Neural cell (in vitro differentiated cells): ENCODE measurements around the gene TNIP2. TPM values are rescaled to one million over a fixed set of nuclear protein-coding genes. Genes with fewer than 3 reads are reported as not detected.
"Not testable (repeated sequence)": the region's sequence is repeated elsewhere in the genome, so short reads cannot be mapped to it uniquely, and the experiment has no call there.

ENCODE experiments used
- H2AFZ ChIP-seq: fragments of 200-600, 300-800 bp; sonication (generic), shearing (Covaris generic); 2 replicates; pipeline ENCODE4 v1.6.0; 2014; ENCODE audit warnings: low read depth, mild to moderate bottlenecking, antibody characterized with exemption, low read length, moderate library complexity
- H3F3A ChIP-seq: fragments of 200-600 bp; shearing (Covaris generic); 2 replicates; pipeline ENCODE4 v1.6.1; 2016; ENCODE audit warnings: mild to moderate bottlenecking, moderate library complexity, mixed read lengths, antibody characterized with exemption, low read length; ENCODE audit not compliant: insufficient read depth, poor library complexity, severe bottlenecking
- H3K27ac ChIP-seq: fragments of 200-600, 300-800 bp; sonication (generic), shearing (Covaris generic); 2 replicates; pipeline ENCODE4 v1.5.1; 2014; ENCODE audit warnings: mild to moderate bottlenecking, low read length, moderate library complexity
- H3K27me3 ChIP-seq: fragments of 300-800, 200-600 bp; sonication (generic), shearing (Covaris generic); 2 replicates; pipeline ENCODE4 v1.6.0; 2014; ENCODE audit warnings: mild to moderate bottlenecking, low read depth, low read length, moderate library complexity; ENCODE audit not compliant: insufficient read depth
- H3K36me3 ChIP-seq: fragments of 300-800, 200-600 bp; sonication (generic), shearing (Covaris generic); 2 replicates; pipeline ENCODE4 v1.5.1; 2014; ENCODE audit warnings: mild to moderate bottlenecking, antibody characterized with exemption, low read length, moderate library complexity; ENCODE audit not compliant: insufficient read depth
- H3K4me2 ChIP-seq: fragments of 300-800, 200-600 bp; sonication (generic), shearing (Covaris generic); 2 replicates; pipeline ENCODE4 v1.6.0; 2014; ENCODE audit warnings: mild to moderate bottlenecking, low read length
- H3K4me3 ChIP-seq: fragments of 300-800, 200-600 bp; sonication (generic), shearing (Covaris generic); 2 replicates; pipeline ENCODE4 v1.5.1; 2014; ENCODE audit warnings: mild to moderate bottlenecking, low read length, moderate library complexity
- H3K79me2 ChIP-seq: fragments of 200-600 bp; shearing (Covaris generic); replicated peaks from 2 replicates; pipeline ENCODE4 v1.6.0; 2014; ENCODE audit warnings: mild to moderate bottlenecking, low read length, moderate library complexity; ENCODE audit not compliant: insufficient read depth
- H3K9ac ChIP-seq: fragments of 300-800, 200-600 bp; sonication (generic), shearing (Covaris generic); 2 replicates; pipeline ENCODE4 v1.6.1; 2016; ENCODE audit warnings: mild to moderate bottlenecking, low read length, mixed read lengths
- H3K9me2 ChIP-seq: fragments of 200-600 bp; shearing (Covaris generic); 2 replicates; pipeline ENCODE4 v1.6.1; 2016; ENCODE audit warnings: mild to moderate bottlenecking, low read length, mixed read lengths; ENCODE audit not compliant: insufficient read depth
- H3K9me3 ChIP-seq: fragments of 200-600, 300-800 bp; sonication (generic), shearing (Covaris generic); 2 replicates; pipeline ENCODE4 v1.6.1; 2016; ENCODE audit warnings: mild to moderate bottlenecking, mixed run types, low read length, moderate library complexity, mixed read lengths
- H4K20me1 ChIP-seq: fragments of 200-600 bp; shearing (Covaris generic); 2 replicates; pipeline ENCODE4 v1.6.1; 2016; ENCODE audit warnings: mild to moderate bottlenecking, mixed run types; ENCODE audit not compliant: insufficient read depth
- EP300 ChIP-seq: fragments of 450-650 bp; conservative IDR thresholded peaks from 2 replicates; pipeline ENCODE4 v1.6.1; 2014; ENCODE audit warnings: antibody characterized with exemption, mild to moderate bottlenecking, moderate library complexity; ENCODE audit not compliant: poor library complexity, severe bottlenecking
- MXI1 ChIP-seq: fragments of 450-650 bp; conservative IDR thresholded peaks from 2 replicates; pipeline ENCODE4 v1.6.1; 2014; ENCODE audit warnings: antibody characterized with exemption, mild to moderate bottlenecking; ENCODE audit not compliant: poor library complexity, severe bottlenecking
- POLR2AphosphoS5 ChIP-seq: IDR thresholded peaks from 2 replicates; pipeline ENCODE4 v1.6.1; 2012
- RAD21 ChIP-seq: fragments of 450-650 bp; conservative IDR thresholded peaks from 2 replicates; pipeline ENCODE4 v1.6.1; 2014; ENCODE audit warnings: antibody characterized with exemption, mild to moderate bottlenecking, moderate library complexity
- TAF1 ChIP-seq: IDR thresholded peaks from 2 replicates; pipeline ENCODE4 v1.6.1; 2012; ENCODE audit warnings: low read depth
- polyA plus RNA-seq: library from polyadenylated mRNA; depleted of rRNA; stranded (reverse); fragments of >200 nt; gene quantifications from 2 replicates; pipeline ENCODE4 v1.2.3, GENCODE V29; 2014
- TF ChIP-seq, protein P1 (sequence below): fragments of 450-650 bp; IDR thresholded peaks from 2 replicates; pipeline ENCODE4 v1.5.1; 2014; ENCODE audit warnings: antibody characterized with exemption, mild to moderate bottlenecking, moderate library complexity; ENCODE audit not compliant: poor library complexity, severe bottlenecking

Gene TNIP2
- polyA plus RNA-seq, 1 donor from 2014 or later: 13.0 TPM

DNA sequence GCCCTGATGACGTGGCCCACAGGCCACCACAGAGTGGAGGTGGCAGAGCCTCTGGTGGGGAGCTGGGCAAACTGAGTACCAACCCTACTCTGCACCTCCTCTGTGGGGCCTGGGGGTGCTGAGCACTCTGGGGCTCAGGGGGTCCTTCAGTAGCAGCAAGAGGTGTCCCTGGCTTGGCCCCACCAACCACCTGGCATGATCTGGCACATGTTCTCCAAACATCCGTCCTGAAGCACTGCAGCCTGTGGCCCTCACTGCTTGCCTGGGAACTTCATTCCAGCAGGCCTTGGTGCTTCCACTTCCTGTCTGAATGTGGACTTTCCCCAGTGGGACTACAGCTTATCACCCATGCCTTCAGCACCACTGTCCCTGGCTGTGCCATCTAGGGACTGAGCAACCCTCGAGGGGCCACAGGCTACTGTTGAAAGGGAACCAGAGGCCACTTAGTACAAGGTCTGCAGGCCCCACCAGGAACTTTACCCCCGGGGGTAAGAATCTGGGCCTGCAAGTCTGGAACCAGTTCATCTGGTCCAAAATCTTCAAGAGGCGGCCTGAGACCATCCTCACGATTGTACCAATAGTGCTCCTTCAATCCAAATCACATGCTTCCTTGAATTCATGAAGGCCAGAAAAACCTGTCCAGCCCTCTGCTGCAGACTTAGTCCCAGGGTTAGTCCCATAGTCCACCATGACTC, 13.2 kb downstream of the TNIP2 start:
- no peak for TF ChIP-seq RAD21
- Histone ChIP-seq H3K9me2 (no peaks in the 10 kb centered on the region), H3K27ac (no peak overlapping the region), H3K79me2 (no peaks in the 10 kb centered on the region), H3K27me3 (no peaks in the 10 kb centered on the region), H3K36me3 (no peaks in the 10 kb centered on the region), H3K4me2 (no peak overlapping the region), H3F3A (no peaks in the 10 kb centered on the region), H3K9ac (no peak overlapping the region), H3K4me3 (no peak overlapping the region), H3K9me3 (no peaks in the 10 kb centered on the region), H2AFZ (no peak overlapping the region), H4K20me1 (no peaks in the 10 kb centered on the region)

DNA sequence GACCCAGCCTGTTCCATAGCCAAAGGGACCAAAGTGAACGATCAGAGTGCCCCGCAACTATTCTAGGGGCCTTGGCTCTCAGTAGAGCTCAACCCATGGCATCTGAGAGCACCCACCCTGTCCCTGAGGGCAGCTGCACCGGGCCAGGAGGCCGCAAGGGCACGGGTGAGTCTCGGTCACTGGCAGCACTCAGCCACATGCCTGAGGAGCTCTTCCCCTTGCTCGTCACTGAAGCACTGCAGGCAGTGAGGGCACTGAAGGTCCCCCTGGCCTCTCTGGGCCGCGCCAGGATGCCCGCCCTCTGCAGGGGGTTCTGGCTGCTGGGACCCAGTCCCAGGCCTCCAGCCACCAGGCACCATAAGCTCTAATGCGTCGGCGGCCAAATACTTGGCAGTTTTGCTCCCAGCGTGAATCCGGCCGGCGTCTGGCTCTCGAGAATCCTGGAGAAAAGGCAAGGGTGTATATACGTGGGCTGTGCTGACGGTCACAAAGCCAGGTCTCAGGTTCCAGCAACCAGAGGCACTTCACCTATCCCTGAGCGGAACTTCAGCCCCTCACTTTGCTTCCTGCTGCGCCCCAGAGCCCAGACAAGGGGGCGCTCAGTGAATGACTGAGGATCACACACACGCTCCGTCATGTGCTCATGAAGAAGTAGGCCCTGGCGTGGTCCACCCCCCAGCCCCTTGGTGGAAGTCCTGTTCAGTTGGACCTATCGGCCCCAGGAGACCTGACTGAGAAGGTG, 13.9 kb downstream of the TNIP2 start:
- H3K9ac ChIP-seq: no peak overlapping the region
- no peaks in the 10 kb centered on the region for H3F3A ChIP-seq
- no peak overlapping the region for H3K4me2 ChIP-seq
- TF ChIP-seq TAF1: no peak
- no peak for TF ChIP-seq POLR2AphosphoS5
- no peak for TF ChIP-seq MXI1
- H2AFZ ChIP-seq: no peak overlapping the region
- H4K20me1 ChIP-seq: no peaks in the 10 kb centered on the region
- H3K36me3 ChIP-seq: no peaks in the 10 kb centered on the region
- no peaks in the 10 kb centered on the region for H3K9me3 ChIP-seq
- no peak overlapping the region for H3K27ac ChIP-seq
- H3K79me2 ChIP-seq: no peaks in the 10 kb centered on the region
- no peak overlapping the region for H3K4me3 ChIP-seq
- no peaks in the 10 kb centered on the region for H3K27me3 ChIP-seq
- H3K9me2 ChIP-seq: no peaks in the 10 kb centered on the region

DNA sequence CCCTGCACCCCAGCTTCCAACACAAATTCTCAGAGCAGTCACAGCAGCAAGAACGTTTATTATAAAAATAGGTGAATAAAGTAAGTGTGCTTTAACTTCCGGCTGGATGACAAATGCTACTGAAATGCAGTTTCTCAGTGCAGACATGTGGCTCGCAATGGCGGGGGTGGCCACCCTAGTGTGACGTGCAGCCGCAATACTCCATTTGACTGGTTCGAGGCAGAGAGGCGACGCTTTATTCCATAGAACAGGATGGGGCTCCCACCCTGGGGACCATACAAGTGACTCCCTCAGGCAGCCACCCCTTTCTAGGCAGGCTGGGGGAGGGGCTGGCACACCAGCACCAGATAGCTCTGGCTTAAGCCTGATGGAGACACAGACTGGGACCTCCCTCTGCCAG, 14.5 kb downstream of the TNIP2 start:
- H3K9ac ChIP-seq: no peak overlapping the region
- H3K36me3 ChIP-seq: no peaks in the 10 kb centered on the region
- H2AFZ ChIP-seq: no peak overlapping the region
- no peaks in the 10 kb centered on the region for H4K20me1 ChIP-seq
- H3F3A ChIP-seq: no peaks in the 10 kb centered on the region
- no peaks in the 10 kb centered on the region for H3K27me3 ChIP-seq
- H3K4me2 ChIP-seq: no peak overlapping the region
- no peak overlapping the region for H3K4me3 ChIP-seq
- H3K27ac ChIP-seq: no peak overlapping the region
- no peaks in the 10 kb centered on the region for H3K9me3 ChIP-seq
- H3K79me2 ChIP-seq: no peaks in the 10 kb centered on the region
- no peaks in the 10 kb centered on the region for H3K9me2 ChIP-seq
- no peak for TF ChIP-seq EP300
- TF ChIP-seq, protein P1, sequence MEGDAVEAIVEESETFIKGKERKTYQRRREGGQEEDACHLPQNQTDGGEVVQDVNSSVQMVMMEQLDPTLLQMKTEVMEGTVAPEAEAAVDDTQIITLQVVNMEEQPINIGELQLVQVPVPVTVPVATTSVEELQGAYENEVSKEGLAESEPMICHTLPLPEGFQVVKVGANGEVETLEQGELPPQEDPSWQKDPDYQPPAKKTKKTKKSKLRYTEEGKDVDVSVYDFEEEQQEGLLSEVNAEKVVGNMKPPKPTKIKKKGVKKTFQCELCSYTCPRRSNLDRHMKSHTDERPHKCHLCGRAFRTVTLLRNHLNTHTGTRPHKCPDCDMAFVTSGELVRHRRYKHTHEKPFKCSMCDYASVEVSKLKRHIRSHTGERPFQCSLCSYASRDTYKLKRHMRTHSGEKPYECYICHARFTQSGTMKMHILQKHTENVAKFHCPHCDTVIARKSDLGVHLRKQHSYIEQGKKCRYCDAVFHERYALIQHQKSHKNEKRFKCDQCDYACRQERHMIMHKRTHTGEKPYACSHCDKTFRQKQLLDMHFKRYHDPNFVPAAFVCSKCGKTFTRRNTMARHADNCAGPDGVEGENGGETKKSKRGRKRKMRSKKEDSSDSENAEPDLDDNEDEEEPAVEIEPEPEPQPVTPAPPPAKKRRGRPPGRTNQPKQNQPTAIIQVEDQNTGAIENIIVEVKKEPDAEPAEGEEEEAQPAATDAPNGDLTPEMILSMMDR: no peak

DNA sequence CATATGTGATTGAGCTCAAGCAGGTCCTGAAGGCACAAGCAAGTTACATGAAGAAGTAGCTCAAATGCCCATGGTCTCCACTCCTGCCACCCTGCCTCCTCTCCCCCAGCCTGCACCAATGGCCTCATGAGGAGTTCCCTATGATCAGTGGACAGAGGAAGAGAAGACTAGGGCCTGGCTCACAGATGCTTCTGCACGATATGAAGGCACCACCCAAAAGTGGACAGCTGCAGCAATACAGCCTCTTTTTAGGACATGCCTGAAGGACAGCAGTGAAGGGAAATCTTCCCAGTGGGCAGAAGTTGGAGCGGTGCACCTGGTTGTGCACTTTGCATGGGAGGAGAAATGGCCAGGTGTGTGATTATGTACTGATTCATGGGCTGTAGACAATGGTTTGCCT, 17.8 kb downstream of the TNIP2 start:
- not testable (repeated sequence) for H3K4me2 ChIP-seq, H3K9ac ChIP-seq, H3K4me3 ChIP-seq, H4K20me1 ChIP-seq, H3K9me3 ChIP-seq, H3K27me3 ChIP-seq, H3K36me3 ChIP-seq, H3K27ac ChIP-seq, H3F3A ChIP-seq, H3K9me2 ChIP-seq, H3K79me2 ChIP-seq, H2AFZ ChIP-seq
